Mammary epithelial cell (primary cell): ENCODE measurements around the gene SETD2.

ENCODE experiments used
- EZH2 ChIP-seq: IDR thresholded peaks from 2 replicates; pipeline ENCODE4 v1.6.1; 2012; ENCODE audit warnings: low read length, inconsistent platforms, borderline replicate concordance
- TF ChIP-seq, protein P1 (sequence below), 2 donors: IDR thresholded peaks in 1 of 2; conservative IDR thresholded peaks in 1 of 2; 2 replicates each; pipeline ENCODE4 v1.5.1; 2011 to 2012; ENCODE audit warnings: inconsistent platforms in 2 of 2, low read length in 2 of 2, mild to moderate bottlenecking in 2 of 2, control low read depth in 1 of 2, low read depth in 1 of 2; ENCODE audit not compliant: insufficient read depth in 1 of 2; ENCODE audit errors: extremely low read depth in 1 of 2

DNA sequence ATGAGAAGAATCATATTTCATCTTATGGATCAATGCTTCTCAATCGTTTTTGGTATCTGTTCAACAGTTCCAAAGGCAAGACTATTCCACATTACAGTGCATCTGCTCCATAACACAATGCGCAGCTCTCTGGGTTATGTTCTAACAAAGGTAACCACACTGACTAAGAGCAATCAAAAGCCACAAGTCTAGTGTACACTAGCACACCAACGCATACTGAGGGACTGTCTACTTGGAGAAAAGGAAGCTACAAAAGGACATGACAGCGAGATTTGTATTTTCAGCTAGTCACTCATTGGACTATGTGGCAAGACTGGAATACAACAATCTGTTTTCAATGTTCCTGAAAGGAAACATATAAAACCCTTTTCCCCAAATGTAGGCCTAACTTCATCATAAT, 35.8 kb downstream of the SETD2 start:
- TF ChIP-seq, protein P1, sequence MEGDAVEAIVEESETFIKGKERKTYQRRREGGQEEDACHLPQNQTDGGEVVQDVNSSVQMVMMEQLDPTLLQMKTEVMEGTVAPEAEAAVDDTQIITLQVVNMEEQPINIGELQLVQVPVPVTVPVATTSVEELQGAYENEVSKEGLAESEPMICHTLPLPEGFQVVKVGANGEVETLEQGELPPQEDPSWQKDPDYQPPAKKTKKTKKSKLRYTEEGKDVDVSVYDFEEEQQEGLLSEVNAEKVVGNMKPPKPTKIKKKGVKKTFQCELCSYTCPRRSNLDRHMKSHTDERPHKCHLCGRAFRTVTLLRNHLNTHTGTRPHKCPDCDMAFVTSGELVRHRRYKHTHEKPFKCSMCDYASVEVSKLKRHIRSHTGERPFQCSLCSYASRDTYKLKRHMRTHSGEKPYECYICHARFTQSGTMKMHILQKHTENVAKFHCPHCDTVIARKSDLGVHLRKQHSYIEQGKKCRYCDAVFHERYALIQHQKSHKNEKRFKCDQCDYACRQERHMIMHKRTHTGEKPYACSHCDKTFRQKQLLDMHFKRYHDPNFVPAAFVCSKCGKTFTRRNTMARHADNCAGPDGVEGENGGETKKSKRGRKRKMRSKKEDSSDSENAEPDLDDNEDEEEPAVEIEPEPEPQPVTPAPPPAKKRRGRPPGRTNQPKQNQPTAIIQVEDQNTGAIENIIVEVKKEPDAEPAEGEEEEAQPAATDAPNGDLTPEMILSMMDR (conservative IDR thresholded peaks at IDR 0.05 in 1 of 2, IDR thresholded peaks at IDR 0.05 in 1 of 2; ENCODE audit: extremely low read depth in 1 of 2, insufficient read depth in 1 of 2, low read depth in 1 of 2, low read length in 2 of 2), result no peak
- no peak for TF ChIP-seq EZH2
